SU-DHL-6 (cell line): ENCODE data around the gene GAREM1.

Source experiments
- H2AFZ ChIP-seq: fragments of 200-600 bp; sonication (generic); 2 replicates; pipeline ENCODE4 v1.6.1; 2014; ENCODE audit warnings: low read depth, mild to moderate bottlenecking, moderate library complexity, mixed read lengths, antibody characterized with exemption, low read length; ENCODE audit not compliant: severe bottlenecking
- H3F3A ChIP-seq: fragments of 200-600 bp; shearing (Covaris generic); 2 replicates; pipeline ENCODE4 v1.6.0; 2016; ENCODE audit warnings: antibody characterized with exemption, mild to moderate bottlenecking; ENCODE audit not compliant: insufficient read depth
- H3K27ac ChIP-seq: fragments of 200-600 bp; sonication (generic); 2 replicates; pipeline ENCODE4 v1.5.1; 2016; ENCODE audit warnings: low read depth, mild to moderate bottlenecking, low read length, moderate library complexity, mixed read lengths
- H3K27me3 ChIP-seq: fragments of 200-600 bp; sonication (generic), shearing (Covaris generic); 2 replicates; pipeline ENCODE4 v1.6.0; 2014; ENCODE audit warnings: mild to moderate bottlenecking, low read length
- H3K36me3 ChIP-seq: fragments of 200-600 bp; sonication (generic); 2 replicates; pipeline ENCODE4 v1.6.1; 2014; ENCODE audit warnings: mild to moderate bottlenecking, low read length, mixed read lengths
- H3K4me2 ChIP-seq: fragments of 300-600, 200-600 bp; shearing (Covaris generic), sonication (generic); 2 replicates; pipeline ENCODE4 v1.6.0; 2014; ENCODE audit warnings: low read length, low read depth, mild to moderate bottlenecking; ENCODE audit not compliant: poor library complexity, severe bottlenecking
- H3K4me3 ChIP-seq: fragments of 200-600 bp; sonication (generic); 2 replicates; pipeline ENCODE4 v1.5.1; 2014; ENCODE audit warnings: antibody characterized with exemption, low read length, mild to moderate bottlenecking, mixed read lengths; ENCODE audit not compliant: insufficient read depth, poor library complexity, severe bottlenecking
- H3K79me2 ChIP-seq: fragments of 200-600 bp; sonication (generic); 2 replicates; pipeline ENCODE4 v1.6.1; 2014; ENCODE audit warnings: mild to moderate bottlenecking, low read length, moderate library complexity; ENCODE audit not compliant: insufficient read depth
- H3K9ac ChIP-seq: fragments of 200-600 bp; sonication (generic); 2 replicates; pipeline ENCODE4 v1.7.0; 2014; ENCODE audit warnings: mild to moderate bottlenecking, low read length
- H3K9me2 ChIP-seq: fragments of 200-600 bp; sonication (generic); replicated peaks from 2 replicates; pipeline ENCODE4 v1.6.1; 2014; ENCODE audit warnings: low read length; ENCODE audit not compliant: insufficient read depth
- H3K9me3 ChIP-seq: fragments of 200-600 bp; sonication (generic); 2 replicates; pipeline ENCODE4 v1.6.1; 2014; ENCODE audit warnings: low read length, mixed read lengths; ENCODE audit not compliant: insufficient read depth
- H4K20me1 ChIP-seq: fragments of 200-600 bp; sonication (generic); 2 replicates; pipeline ENCODE4 v1.6.1; 2014; ENCODE audit warnings: low read depth, mild to moderate bottlenecking, antibody characterized with exemption, low read length, moderate library complexity, mixed read lengths
- CTCF ChIP-seq: fragments of 200-600 bp; sonication (generic); IDR thresholded peaks from one replicate; pipeline ENCODE4 v1.5.1; 2017; ENCODE audit warnings: antibody characterized with exemption, mild to moderate bottlenecking, low read length, moderate library complexity; ENCODE audit not compliant: insufficient read depth, poor library complexity, severe bottlenecking
- EZH2phosphoT487 ChIP-seq: fragments of 200-600 bp; sonication (generic), shearing (Covaris generic); conservative IDR thresholded peaks from 2 replicates; pipeline ENCODE4 v1.6.1; 2018; ENCODE audit warnings: mild to moderate bottlenecking, antibody characterized with exemption, low read length, moderate library complexity, mixed read lengths

Gene GAREM1

GRCh38 chr18:32303400-32303799 lies 167.3 kb downstream of the GAREM1 start:
- H2AFZ ChIP-seq, result no peak overlapping the region

GRCh38 chr18:32302806-32303205 lies 167.9 kb downstream of the GAREM1 start:
- Histone ChIP-seq H3K9ac (no peak overlapping the region), H3K4me3 (no peak overlapping the region), H3K9me2 (no peaks in the 10 kb centered on the region), H2AFZ (no peak overlapping the region), H4K20me1 (no peaks in the 10 kb centered on the region), H3K27me3 (no peaks in the 10 kb centered on the region), H3K4me2 (no peak overlapping the region), H3K79me2 (no peaks in the 10 kb centered on the region), H3K27ac (no peak overlapping the region), H3K36me3 (no peaks in the 10 kb centered on the region), H3K9me3 (no peaks in the 10 kb centered on the region), H3F3A (no peaks in the 10 kb centered on the region)
- no peak for TF ChIP-seq CTCF

More at GRCh38 chr18:32303400-32303799, 167.3 kb downstream of the GAREM1 start:
- Histone ChIP-seq H3K9me2 (no peaks in the 10 kb centered on the region), H3K4me2 (no peak overlapping the region), H3K27me3 (no peaks in the 10 kb centered on the region), H3K4me3 (no peak overlapping the region), H3K36me3 (no peaks in the 10 kb centered on the region), H3K79me2 (no peaks in the 10 kb centered on the region), H3F3A (no peaks in the 10 kb centered on the region), H3K9me3 (no peaks in the 10 kb centered on the region), H4K20me1 (no peaks in the 10 kb centered on the region), H3K9ac (no peak overlapping the region), H3K27ac (no peak overlapping the region)
- no peak for TF ChIP-seq EZH2phosphoT487
- no peak for TF ChIP-seq CTCF

- Histone ChIP-seq H3K79me2 (no peaks in the 10 kb centered on the region), H3K36me3 (no peaks in the 10 kb centered on the region), H4K20me1 (no peaks in the 10 kb centered on the region), H3K4me2 (no peak overlapping the region), H3K4me3 (no peak overlapping the region), H2AFZ (no peak overlapping the region), H3F3A (no peaks in the 10 kb centered on the region), H3K27me3 (no peaks in the 10 kb centered on the region), H3K9ac (no peak overlapping the region), H3K9me3 (no peaks in the 10 kb centered on the region), H3K27ac (no peak overlapping the region), H3K9me2 (no peaks in the 10 kb centered on the region)
- TF ChIP-seq CTCF (no peak), EZH2phosphoT487 (no peak)
Measured at GRCh38 chr18:32301976-32302743, 168.5 kb downstream of the GAREM1 start.
